Skin epidermis (tissue), 12 donors: ENCODE data around the gene UBE2U.

Experiments used
- H3K27ac ChIP-seq, 21 experiments: fragments of 200-600 bp; sonication (generic) in 11 of 21; one replicate each; pipeline ENCODE4 v1.5.0; 2020; ENCODE audit warnings: mild to moderate bottlenecking in 3 of 21, inconsistent platforms in 2 of 21, moderate library complexity in 2 of 21
- H3K4me3 ChIP-seq, 7 experiments: fragments of 200-600 bp; sonication (generic) in 2 of 7; one replicate each; pipeline ENCODE4 v1.5.0; 2020; ENCODE audit warnings: inconsistent platforms in 2 of 7, mild to moderate bottlenecking in 2 of 7, moderate library complexity in 1 of 7

The UBE2U gene

GRCh38 chr1:64203420-64203819 is at the start of gene UBE2U:
UBE2U (plus strand) TSS chr1:64203623; CDS start chr1:64204051, 428 bp downstream.
- no peak within 1 kb of the TSS for H3K4me3 ChIP-seq

GRCh38 chr1:64155278-64155677 is 48.1 kb upstream of the UBE2U start:
- Histone ChIP-seq H3K4me3 (no peak overlapping the region), H3K27ac (no peak overlapping the region)

More at GRCh38 chr1:64203420-64203819, at the start of gene UBE2U:
- no peak within 1 kb of the TSS for H3K27ac ChIP-seq

GRCh38 chr1:64161357-64161941 is 42.0 kb upstream of the UBE2U start:
- Histone ChIP-seq H3K4me3 (no peak overlapping the region), H3K27ac (no peak overlapping the region)

- no peak overlapping the region for H3K4me3 ChIP-seq
- peak overlapping the region in 1 of 21 experiments; percentile 40 for H3K27ac ChIP-seq
Observed at GRCh38 chr1:64162151-64162550, 41.3 kb upstream of the UBE2U start.

- no peak overlapping the region for H3K4me3 ChIP-seq
- no peak overlapping the region for H3K27ac ChIP-seq
Observed at GRCh38 chr1:64162804-64163203, 40.6 kb upstream of the UBE2U start.

- Histone ChIP-seq H3K27ac (peak overlapping the region in 3 of 21 experiments; percentile 8 to 58 (median 9)), H3K4me3 (no peak overlapping the region)
Observed at GRCh38 chr1:64163431-64163830, 40.0 kb upstream of the UBE2U start.

GRCh38 chr1:64163970-64164369 is 39.5 kb upstream of the UBE2U start:
- no peak overlapping the region for H3K4me3 ChIP-seq
- peak overlapping the region in 3 of 21 experiments; percentile 9 to 58 (median 33) for H3K27ac ChIP-seq

- Histone ChIP-seq H3K4me3 (no peak overlapping the region), H3K27ac (peak overlapping the region in 1 of 21 experiments; percentile 44)
Observed at GRCh38 chr1:64166629-64167028, 36.8 kb upstream of the UBE2U start.

- H3K4me3 ChIP-seq: no peak overlapping the region
- H3K27ac ChIP-seq: peak overlapping the region in 1 of 21 experiments; percentile 8
Observed at GRCh38 chr1:64167176-64167575, 36.2 kb upstream of the UBE2U start.

GRCh38 chr1:64171246-64171645 is 32.2 kb upstream of the UBE2U start:
- Histone ChIP-seq H3K4me3 (no peak overlapping the region), H3K27ac (peak overlapping the region in 1 of 21 experiments; percentile 27)

GRCh38 chr1:64171797-64172281 is 31.6 kb upstream of the UBE2U start:
- H3K27ac ChIP-seq: peak overlapping the region in 1 of 21 experiments; percentile 27
- H3K4me3 ChIP-seq: no peak overlapping the region

- H3K27ac ChIP-seq: no peak overlapping the region
- H3K4me3 ChIP-seq: no peak overlapping the region
Observed at GRCh38 chr1:64172458-64172983, 30.9 kb upstream of the UBE2U start.

- Histone ChIP-seq H3K4me3 (no peak overlapping the region), H3K27ac (no peak overlapping the region)
Observed at GRCh38 chr1:64173336-64173940, 30.0 kb upstream of the UBE2U start.

GRCh38 chr1:64175639-64176038 is 27.8 kb upstream of the UBE2U start:
- no peak overlapping the region for H3K4me3 ChIP-seq
- H3K27ac ChIP-seq: no peak overlapping the region

GRCh38 chr1:64176659-64177058 is 26.8 kb upstream of the UBE2U start:
- Histone ChIP-seq H3K4me3 (no peak overlapping the region), H3K27ac (no peak overlapping the region)

- H3K4me3 ChIP-seq: no peak overlapping the region
Observed at GRCh38 chr1:64179588-64179987, 23.8 kb upstream of the UBE2U start.

GRCh38 chr1:64182207-64182606 is 21.2 kb upstream of the UBE2U start:
- Histone ChIP-seq H3K27ac (no peak overlapping the region), H3K4me3 (no peak overlapping the region)

More at GRCh38 chr1:64179588-64179987, 23.8 kb upstream of the UBE2U start:
- H3K27ac ChIP-seq: no peak overlapping the region

GRCh38 chr1:64183395-64184002 is 19.9 kb upstream of the UBE2U start:
- H3K27ac ChIP-seq: peak overlapping the region in 1 of 21 experiments; percentile 16
- H3K4me3 ChIP-seq: no peak overlapping the region

- H3K4me3 ChIP-seq: no peak overlapping the region
- peak overlapping the region in 1 of 21 experiments; percentile 16 for H3K27ac ChIP-seq
Observed at GRCh38 chr1:64184003-64184440, 19.4 kb upstream of the UBE2U start.

GRCh38 chr1:64186138-64186897 is 17.1 kb upstream of the UBE2U start:
- Histone ChIP-seq H3K4me3 (no peak overlapping the region), H3K27ac (no peak overlapping the region)
